IMR-90 (cell line): Measurements from ENCODE around the gene CPD.
A peak's percentile ranks its signal among the peaks of the same experiment; 100 is the strongest.

Experiments
- MAFK ChIP-seq: IDR thresholded peaks from 2 replicates; pipeline ENCODE4 v1.6.1; 2012; ENCODE audit warnings: low read depth, low read length, improper control_type of control experiment
- POLR2A ChIP-seq: IDR thresholded peaks from 2 replicates; pipeline ENCODE4 v1.6.1; 2012; ENCODE audit warnings: mild to moderate bottlenecking, low read depth, low read length
- TF ChIP-seq, protein P1 (sequence below): conservative IDR thresholded peaks from 2 replicates; pipeline ENCODE4 v1.5.1; 2012; ENCODE audit warnings: mild to moderate bottlenecking, low read depth, low read length, improper control_type of control experiment

DNA sequence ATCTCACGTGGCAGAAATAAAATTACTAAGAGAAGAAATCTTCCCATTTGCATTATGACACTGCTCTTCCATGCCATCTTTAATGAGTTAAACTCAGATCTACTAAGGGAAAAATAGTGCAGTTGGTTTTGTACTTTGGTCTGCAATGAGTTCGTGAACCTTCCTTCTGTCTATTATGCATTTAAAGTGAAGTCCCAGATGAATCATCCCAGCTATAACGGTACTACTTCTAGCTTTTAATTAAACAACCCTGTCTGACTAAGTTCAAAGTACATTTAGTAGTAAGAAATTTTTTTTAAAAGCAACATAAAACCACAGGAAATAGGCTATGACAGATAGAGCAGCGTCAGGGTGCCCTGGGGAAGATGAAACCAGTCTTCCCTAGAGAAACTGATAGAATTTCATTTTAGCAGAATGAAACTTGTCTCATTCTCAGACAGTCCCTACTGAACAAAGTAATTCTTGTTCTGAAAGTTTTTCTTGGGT lies 46.6 kb upstream of the CPD start:
- TF ChIP-seq, protein P1, sequence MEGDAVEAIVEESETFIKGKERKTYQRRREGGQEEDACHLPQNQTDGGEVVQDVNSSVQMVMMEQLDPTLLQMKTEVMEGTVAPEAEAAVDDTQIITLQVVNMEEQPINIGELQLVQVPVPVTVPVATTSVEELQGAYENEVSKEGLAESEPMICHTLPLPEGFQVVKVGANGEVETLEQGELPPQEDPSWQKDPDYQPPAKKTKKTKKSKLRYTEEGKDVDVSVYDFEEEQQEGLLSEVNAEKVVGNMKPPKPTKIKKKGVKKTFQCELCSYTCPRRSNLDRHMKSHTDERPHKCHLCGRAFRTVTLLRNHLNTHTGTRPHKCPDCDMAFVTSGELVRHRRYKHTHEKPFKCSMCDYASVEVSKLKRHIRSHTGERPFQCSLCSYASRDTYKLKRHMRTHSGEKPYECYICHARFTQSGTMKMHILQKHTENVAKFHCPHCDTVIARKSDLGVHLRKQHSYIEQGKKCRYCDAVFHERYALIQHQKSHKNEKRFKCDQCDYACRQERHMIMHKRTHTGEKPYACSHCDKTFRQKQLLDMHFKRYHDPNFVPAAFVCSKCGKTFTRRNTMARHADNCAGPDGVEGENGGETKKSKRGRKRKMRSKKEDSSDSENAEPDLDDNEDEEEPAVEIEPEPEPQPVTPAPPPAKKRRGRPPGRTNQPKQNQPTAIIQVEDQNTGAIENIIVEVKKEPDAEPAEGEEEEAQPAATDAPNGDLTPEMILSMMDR, result no peak
- no peak for TF ChIP-seq POLR2A
- 0 out of 2 replicates have a peak, but pooled peaks have one; percentile 4 for TF ChIP-seq MAFK
